Pancreas (tissue), 10 donors: ENCODE measurements around the gene ARFGAP1. TPM values are rescaled to one million over a fixed set of nuclear protein-coding genes. Genes with fewer than 3 reads are reported as not detected.

ENCODE experiments used
- ATAC-seq, 4 donors: fragments of 200-7000 bp; cut with Tn5 transposase; one replicate each; pipeline versions ENCODE4 v1.8.0 to v1.9.1; 2020; ENCODE audit warnings: mild to moderate bottlenecking in 4 of 4, moderate library complexity in 4 of 4
- DNase-seq, 6 donors: peaks; one replicate each; pipeline ENCODE4 v3.0.0-alpha.2; 2020
- FAIRE-seq: peaks from 2 replicates; lab custom pipeline; 2012; peaks lifted over from hg19 to GRCh38; lab: Jason Lieb, UNC
- H3K27ac ChIP-seq, 4 donors: fragments of 200-600 bp; sonication (generic); 1 replicate in 3 of 4; 2 replicates in 1 of 4; pipeline versions ENCODE4 v1.5.0 to v1.8.0; 2020
- H3K27me3 ChIP-seq, 4 donors: fragments of 200-600 bp; one replicate each; pipeline ENCODE4 v1.8.0; 2021
- H3K36me3 ChIP-seq, 3 donors: fragments of 200-600 bp; sonication (generic) in 1 of 3; one replicate each; pipeline versions ENCODE4 v1.5.0 to v1.8.0; 2020 to 2021
- H3K4me1 ChIP-seq, 3 donors: fragments of 200-600 bp; one replicate each; pipeline ENCODE4 v1.8.0; 2021
- H3K4me3 ChIP-seq, 4 donors: fragments of 200-600 bp; sonication (generic) in 2 of 4; one replicate each; pipeline versions ENCODE4 v1.5.0 to v1.8.0; 2020 to 2021
- H3K9me3 ChIP-seq, 4 donors: fragments of 200-600 bp; one replicate each; pipeline ENCODE4 v1.8.0; 2021
- WGBS, 2 donors: extraction: QIAGEN DNeasy Blood & Tissue Kit; methylation state at CpG; one replicate each; pipeline ENCODE4 v1.1.7; 2013; 5-methylcytosine and 5-hydroxymethylcytosine counted together
- intact Hi-C, 3 donors: fragments of 100-400 bp; cut with DNase I; formaldehyde crosslinking; loops; one replicate each; pipeline versions ENCODE4 v1.11.1 to v1.14.2; 2022
- polyA plus RNA-seq, 2 donors: library from polyadenylated mRNA; stranded (reverse); fragments of 200-250 nt; gene quantifications; one replicate each; pipeline ENCODE4 v1.2.3, GENCODE V29; 2013
- total RNA-seq, 6 donors: library from RNA; stranded (reverse); fragmentation: NEBNext Ultra II Directional in 4 of 6; extraction: Animal tissue kit (Norgen Biotek cat#: 25700) in 4 of 6; gene quantifications; one replicate each; pipeline versions ENCODE4 v1.2.1 to v1.2.4, GENCODE V29; 2021 to 2023
- TF ChIP-seq, protein P1 (sequence below), 4 donors: fragments of 200-600 bp; sonication (generic) in 3 of 4; IDR thresholded peaks; one replicate each; pipeline versions ENCODE4 v1.5.0 to v1.8.0; 2021; ENCODE audit warnings: antibody characterized with exemption in 4 of 4
- donor health status: healthy with polysubstance abuse.
- donor health status: DM: no; HTN: no; CAD: no; lungs with moderate emphysema.
- donor health status: DM: no; HTN: no; CAD: no.
- donor health status: control.
- donor health status: control.
- donor health status: Bipolar disorder and iron deficiency.
- donor health status: DM: yes; HTN: yes; CAD: no.
- donor health status: DM: no; HTN: no; CAD: no.
- donor health status: DM: no; HTN: no; CAD: no.
- donor health status: DM: yes; HTN: yes; CAD: no.

Gene ARFGAP1
- total and polyA plus RNA-seq, 8 donors, result 34.0 to 251 (median 53.3) TPM

DNA sequence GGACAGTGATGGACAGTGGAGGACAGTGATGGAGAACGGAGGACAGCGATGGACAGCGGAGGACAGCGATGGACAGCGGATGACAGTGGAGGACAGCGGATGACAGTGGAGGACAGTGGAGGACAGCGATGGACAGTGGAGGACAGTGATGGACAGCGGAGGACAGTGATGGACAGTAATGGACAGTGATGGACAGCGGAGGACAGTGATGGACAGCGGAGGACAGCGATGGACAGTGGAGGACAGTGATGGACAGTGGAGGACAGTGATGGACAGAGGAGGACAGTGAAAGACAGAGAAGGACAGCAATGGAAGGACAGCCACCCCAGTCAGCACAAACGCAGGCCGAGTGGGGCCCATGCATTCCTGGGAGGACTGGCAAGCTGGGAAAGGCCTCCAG, 15.0 kb upstream of the ARFGAP1 start:
- no peak for ATAC-seq
- TF ChIP-seq, protein P1, sequence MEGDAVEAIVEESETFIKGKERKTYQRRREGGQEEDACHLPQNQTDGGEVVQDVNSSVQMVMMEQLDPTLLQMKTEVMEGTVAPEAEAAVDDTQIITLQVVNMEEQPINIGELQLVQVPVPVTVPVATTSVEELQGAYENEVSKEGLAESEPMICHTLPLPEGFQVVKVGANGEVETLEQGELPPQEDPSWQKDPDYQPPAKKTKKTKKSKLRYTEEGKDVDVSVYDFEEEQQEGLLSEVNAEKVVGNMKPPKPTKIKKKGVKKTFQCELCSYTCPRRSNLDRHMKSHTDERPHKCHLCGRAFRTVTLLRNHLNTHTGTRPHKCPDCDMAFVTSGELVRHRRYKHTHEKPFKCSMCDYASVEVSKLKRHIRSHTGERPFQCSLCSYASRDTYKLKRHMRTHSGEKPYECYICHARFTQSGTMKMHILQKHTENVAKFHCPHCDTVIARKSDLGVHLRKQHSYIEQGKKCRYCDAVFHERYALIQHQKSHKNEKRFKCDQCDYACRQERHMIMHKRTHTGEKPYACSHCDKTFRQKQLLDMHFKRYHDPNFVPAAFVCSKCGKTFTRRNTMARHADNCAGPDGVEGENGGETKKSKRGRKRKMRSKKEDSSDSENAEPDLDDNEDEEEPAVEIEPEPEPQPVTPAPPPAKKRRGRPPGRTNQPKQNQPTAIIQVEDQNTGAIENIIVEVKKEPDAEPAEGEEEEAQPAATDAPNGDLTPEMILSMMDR (IDR thresholded peaks at IDR 0.05), result no peak
- 70 to 86% methylated on average over 13 of the region's 13 CpGs for WGBS, 2 donors

DNA sequence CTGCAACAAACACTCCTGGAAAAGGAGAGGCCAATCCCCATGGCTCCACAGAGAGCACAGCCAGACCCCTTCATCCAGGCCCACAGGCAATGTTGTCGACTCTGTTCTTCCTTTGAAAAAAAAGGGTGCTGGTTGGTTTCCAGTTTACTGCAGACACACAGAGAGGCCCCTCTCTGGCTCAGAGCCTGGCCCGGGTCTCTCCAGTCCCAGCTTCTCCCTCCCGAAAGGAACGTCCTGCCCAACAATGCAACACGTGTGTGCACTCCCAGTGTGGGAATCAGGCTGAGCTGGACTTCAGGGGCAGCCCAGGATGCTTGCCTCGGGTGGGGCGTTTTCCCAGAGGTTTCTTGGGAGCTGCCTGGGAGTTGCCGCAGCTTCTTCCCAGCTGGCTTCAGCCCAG, 13.8 kb upstream of the ARFGAP1 start:
- WGBS, 2 donors, result 31 to 35% methylated on average over 8 of the region's 8 CpGs
- intact Hi-C loops, result no loop called here
- Histone ChIP-seq H3K4me1 (peaks cover 0 to 2% (median 0%) of the 10 kb centered on the region in 3 donors), H3K27me3 (peaks cover 0 to 10% (median 5%) of the 10 kb centered on the region in 4 donors), H3K27ac (no peak overlapping the region), H3K9me3 (no peaks in the 10 kb centered on the region), H3K4me3 (no peak overlapping the region), H3K36me3 (no peaks in the 10 kb centered on the region)
- FAIRE-seq (no peak), DNase-seq (no peak), ATAC-seq (no peak)
- TF ChIP-seq, protein P1 (IDR thresholded peaks at IDR 0.05), result no peak

More for the DNA sequence above, 15.0 kb upstream of the ARFGAP1 start:
- no peak overlapping the region for H3K4me3 ChIP-seq
- no peaks in the 10 kb centered on the region for H3K36me3 ChIP-seq
- H3K4me1 ChIP-seq, result peaks cover 0 to 8% (median 0%) of the 10 kb centered on the region in 3 donors
- intact Hi-C loops, result no loop called here
- DNase-seq (no peak), FAIRE-seq (no peak)
- H3K27ac ChIP-seq, result no peak overlapping the region
- peaks cover 0 to 17% (median 8%) of the 10 kb centered on the region in 4 donors for H3K27me3 ChIP-seq
- H3K9me3 ChIP-seq, result no peaks in the 10 kb centered on the region

DNA sequence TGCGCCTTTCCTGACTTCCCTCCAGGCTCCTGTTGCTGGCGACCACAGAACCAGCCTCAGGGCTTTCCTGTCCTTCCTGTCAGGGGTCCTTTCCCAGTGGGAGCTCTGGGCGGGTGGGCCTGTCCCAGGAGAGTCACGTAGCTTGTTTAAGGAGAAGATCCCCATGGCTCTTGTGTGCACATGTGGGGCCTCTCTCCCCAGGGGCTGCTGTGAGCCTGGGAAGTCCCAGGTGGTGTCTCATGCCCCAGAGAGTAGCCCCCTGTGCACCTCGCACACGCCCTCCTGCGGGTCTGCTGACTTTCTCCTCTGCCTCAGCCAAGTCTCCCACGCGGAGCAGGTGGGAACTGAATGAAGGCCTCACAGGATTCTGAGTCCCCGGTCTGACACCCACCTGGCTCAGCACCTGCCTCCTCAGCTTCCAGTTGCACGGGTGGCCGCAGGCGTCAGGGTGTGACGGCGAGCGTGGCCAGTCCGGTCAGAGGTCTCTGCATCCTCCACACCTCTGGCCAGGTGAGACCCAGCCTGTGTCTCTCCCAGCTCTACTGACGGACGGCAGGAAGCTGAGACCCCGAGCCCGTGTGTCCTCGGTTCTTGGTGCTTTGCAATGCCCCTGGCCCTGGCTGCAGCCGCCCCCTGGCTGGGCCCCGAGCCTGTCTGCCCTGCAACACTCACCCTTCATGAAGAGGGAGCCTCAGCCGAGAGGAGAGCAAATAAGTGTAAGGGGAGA, 12.7 kb upstream of the ARFGAP1 start:
- peaks cover 0 to 7% (median 2%) of the 10 kb centered on the region in 4 donors for H3K27me3 ChIP-seq
- H3K4me1 ChIP-seq, result no peaks in the 10 kb centered on the region
- ATAC-seq, result no peak
- H3K9me3 ChIP-seq, result no peaks in the 10 kb centered on the region
- no peak overlapping the region for H3K27ac ChIP-seq
- DNase-seq, result no peak
- TF ChIP-seq, protein P1 (IDR thresholded peaks at IDR 0.05), result no peak
- intact Hi-C loops, result no loop called here
- 50 to 58% methylated on average over 25 of the region's 25 CpGs for WGBS, 2 donors
- no peaks in the 10 kb centered on the region for H3K36me3 ChIP-seq
- no peak overlapping the region for H3K4me3 ChIP-seq
- FAIRE-seq, result no peak

DNA sequence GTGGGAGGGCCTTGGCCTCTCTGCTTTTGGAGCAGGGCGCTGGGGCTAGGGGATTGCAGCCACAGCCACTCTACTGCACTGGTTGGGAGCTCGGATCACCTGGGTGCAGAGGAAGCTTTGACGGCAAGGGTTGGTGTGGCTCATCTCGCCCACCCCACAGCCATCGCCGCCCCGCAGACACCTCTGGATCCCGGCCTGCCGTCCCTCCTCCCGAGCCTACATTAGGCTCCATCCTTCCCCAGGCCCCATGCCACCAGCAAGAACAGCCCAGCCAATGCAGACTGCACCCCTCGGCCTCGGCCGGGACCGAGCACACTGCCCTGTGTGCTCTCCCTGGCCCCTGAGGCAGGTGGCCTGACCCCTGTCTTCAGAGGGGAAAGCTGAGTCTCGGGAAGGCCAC, 12.1 kb upstream of the ARFGAP1 start:
- WGBS, 2 donors, result 68 to 74% methylated on average over 15 of the region's 15 CpGs
- intact Hi-C loops, result no loop called here

More for the DNA sequence above, 12.1 kb upstream of the ARFGAP1 start:
- Histone ChIP-seq H3K27me3 (peaks cover 0 to under 1% (median 0%) of the 10 kb centered on the region in 4 donors), H3K27ac (no peak overlapping the region), H3K4me3 (no peak overlapping the region), H3K36me3 (no peaks in the 10 kb centered on the region), H3K4me1 (no peaks in the 10 kb centered on the region), H3K9me3 (no peaks in the 10 kb centered on the region)
- TF ChIP-seq, protein P1 (IDR thresholded peaks at IDR 0.05), result no peak
- ATAC-seq, result no peak
- FAIRE-seq, result no peak
- DNase-seq, result no peak
